GM10248 (cell line): ENCODE results near the gene LTB.

Source experiments
- CTCF ChIA-PET: fragments of 300-600 bp; sonication (Branson Sonifier 250); formaldehyde crosslinking; extraction: SDS; loops from one replicate; lab custom pipeline; 2021; ENCODE audit warnings: antibody characterized with exemption; lab: Yijun Ruan, JAX
- POLR2A ChIA-PET: fragments of 350-650 bp; sonication (Branson Sonifier 250); formaldehyde crosslinking; extraction: SDS; loops from one replicate; lab custom pipeline; 2020; ENCODE audit warnings: antibody characterized with exemption; lab: Yijun Ruan, JAX
- DNase-seq: peaks from one replicate; pipeline ENCODE4 v3.0.0; 2012; ENCODE audit errors: extremely low spot score
- CTCF ChIP-seq: IDR thresholded peaks from 2 replicates; pipeline ENCODE4 v1.5.1; 2012; ENCODE audit warnings: mild to moderate bottlenecking, low read depth; ENCODE audit errors: extremely low read depth, missing control alignments, control extremely low read depth

Gene LTB

GRCh38 chr6:31582230-31582643, at the start of gene LTB:
LTB (minus strand) TSS chr6:31582424; CDS start chr6:31582417, 7 bp downstream.
- no peak for TF ChIP-seq CTCF
- ChIA-PET CTCF (interaction anchor here (0.8 to 54.8 kb wide), 4 partner anchors 10 to 213 kb away, joined by 3 to 2725 read pairs (median 1370); partner anchors contain the start of genes AIF1, ATP6V1G2, DDX39B and LST1), POLR2A (interaction anchor here (0.5 to 1.9 kb wide), 3 partner anchors 11 to 84 kb away, joined by 3 to 8 read pairs (median 5); partner anchors contain the start of genes MICB and NCR3)
- no peak for DNase-seq

GRCh38 chr6:31631681-31632278, 49.6 kb upstream of the LTB start:
- TF ChIP-seq CTCF = no peak
- ChIA-PET POLR2A (no interaction called here), CTCF (no interaction called here)
- no peak for DNase-seq

- ChIA-PET CTCF (no interaction called here), POLR2A (no interaction called here)
- DNase-seq = no peak
- no peak for TF ChIP-seq CTCF
Observed at GRCh38 chr6:31631209-31631608, 49.0 kb upstream of the LTB start.

GRCh38 chr6:31630177-31630934, 48.1 kb upstream of the LTB start:
- POLR2A ChIA-PET = interaction anchor here (1.5 kb wide), 1 partner anchor 9 kb away, joined by 6 read pairs; no protein-coding TSS in a partner anchor
- DNase-seq = no peak
- no peak for TF ChIP-seq CTCF
- CTCF ChIA-PET = interaction anchor here (1.4 kb wide), 1 partner anchor 8 kb away, joined by 3 read pairs; no protein-coding TSS in a partner anchor

GRCh38 chr6:31629014-31629413, 46.8 kb upstream of the LTB start:
- ChIA-PET CTCF (interaction anchor here (1.4 to 2.1 kb wide), 2 partner anchors 10 to 11 kb away, joined by 3 to 6 read pairs; no protein-coding TSS in a partner anchor), POLR2A (interaction anchor here (1.5 to 1.7 kb wide), 2 partner anchors 10 to 22 kb away, joined by 5 to 6 read pairs; no protein-coding TSS in a partner anchor)
- TF ChIP-seq CTCF = no peak
- no peak for DNase-seq

- TF ChIP-seq CTCF = no peak
- DNase-seq = no peak
- ChIA-PET CTCF (interaction anchor here (1.1 to 2.1 kb wide), 6 partner anchors 10 to 30 kb away, joined by 3 to 8 read pairs (median 4); no protein-coding TSS in a partner anchor), POLR2A (interaction anchor here (1.0 to 1.7 kb wide), 2 partner anchors 11 to 23 kb away, joined by 5 to 6 read pairs; no protein-coding TSS in a partner anchor)
Observed at GRCh38 chr6:31627690-31628287, 45.6 kb upstream of the LTB start.
